ENCODE data around the gene RBM17.
"Not testable (repeated sequence)": the region's sequence is repeated elsewhere in the genome, so short reads cannot be mapped to it uniquely, and the experiment has no call there.

RBM17 gene, protein sequence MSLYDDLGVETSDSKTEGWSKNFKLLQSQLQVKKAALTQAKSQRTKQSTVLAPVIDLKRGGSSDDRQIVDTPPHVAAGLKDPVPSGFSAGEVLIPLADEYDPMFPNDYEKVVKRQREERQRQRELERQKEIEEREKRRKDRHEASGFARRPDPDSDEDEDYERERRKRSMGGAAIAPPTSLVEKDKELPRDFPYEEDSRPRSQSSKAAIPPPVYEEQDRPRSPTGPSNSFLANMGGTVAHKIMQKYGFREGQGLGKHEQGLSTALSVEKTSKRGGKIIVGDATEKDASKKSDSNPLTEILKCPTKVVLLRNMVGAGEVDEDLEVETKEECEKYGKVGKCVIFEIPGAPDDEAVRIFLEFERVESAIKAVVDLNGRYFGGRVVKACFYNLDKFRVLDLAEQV

DNA sequence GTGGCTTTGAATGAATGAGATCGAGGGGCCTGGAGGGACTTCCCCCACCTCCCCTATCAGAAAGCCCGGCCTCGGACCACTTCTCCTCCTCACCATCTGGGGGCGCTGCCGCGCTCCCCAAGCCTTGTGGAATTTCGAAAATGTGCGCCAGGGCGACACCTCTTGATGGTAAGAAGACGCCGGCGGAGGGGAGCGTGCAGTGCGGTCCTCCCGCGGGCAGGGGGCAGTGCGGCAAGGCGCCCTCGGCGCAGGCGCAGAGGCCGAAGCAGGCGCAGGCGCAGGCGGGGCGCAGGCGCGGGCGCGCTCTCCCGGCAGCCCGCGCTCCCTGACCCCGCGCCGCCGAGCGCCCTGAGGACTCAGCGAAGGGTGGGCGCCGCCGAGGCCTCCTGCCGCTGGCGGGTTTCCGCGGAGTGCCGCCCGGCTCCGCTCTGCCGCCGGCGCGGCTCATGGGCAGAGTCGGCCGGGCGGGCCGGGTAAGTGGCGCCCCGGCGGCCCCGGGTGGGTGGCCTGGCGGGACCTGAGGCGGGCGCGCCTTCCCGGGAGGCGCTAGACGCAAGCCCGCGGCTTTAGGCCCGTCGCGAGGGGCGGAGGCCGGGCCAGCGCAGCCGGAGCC, at the start of gene RBM17:
RBM17 (plus strand) TSS at position 314 of the 613 bp plus-strand sequence. CDS start 8,032 bp downstream, outside the sequence.
- peak; percentile 96 to 97 for DNase-seq (ENCODE audit: low read depth in 2 of 2)

GRCh38 chr10:6039711-6040110, 49.1 kb upstream of the RBM17 start:
- no peak for DNase-seq (ENCODE audit: low read depth in 2 of 2)

- DNase-seq (ENCODE audit: low read depth in 2 of 2): no peak
These were observed 48.6 kb upstream of the RBM17 start for GRCh38 chr10:6040205-6040604.

- DNase-seq (ENCODE audit: low read depth in 2 of 2): not testable (repeated sequence)
These were observed 45.5 kb upstream of the RBM17 start for GRCh38 chr10:6043377-6043776.

DNA sequence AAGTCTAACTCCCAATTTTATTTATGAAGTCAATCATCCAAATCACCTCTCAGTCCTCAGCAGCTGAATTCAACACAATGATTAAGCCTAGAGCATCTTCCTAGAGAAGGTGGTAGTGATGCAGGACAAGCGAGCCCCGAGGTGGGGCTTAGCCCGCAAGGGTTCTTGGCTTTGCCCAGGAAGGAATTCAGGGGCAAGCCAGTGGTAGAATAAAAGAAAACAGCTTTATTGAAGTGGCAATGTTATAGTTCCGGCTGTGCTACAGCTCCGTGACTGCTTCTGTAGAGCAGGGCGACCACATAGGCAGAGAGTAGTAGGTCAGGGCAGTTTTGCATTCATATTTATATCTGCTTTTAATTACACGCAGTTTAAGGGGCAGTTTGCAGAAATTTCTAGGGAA, 44.8 kb upstream of the RBM17 start:
- no peak for DNase-seq (ENCODE audit: low read depth in 2 of 2)

DNA sequence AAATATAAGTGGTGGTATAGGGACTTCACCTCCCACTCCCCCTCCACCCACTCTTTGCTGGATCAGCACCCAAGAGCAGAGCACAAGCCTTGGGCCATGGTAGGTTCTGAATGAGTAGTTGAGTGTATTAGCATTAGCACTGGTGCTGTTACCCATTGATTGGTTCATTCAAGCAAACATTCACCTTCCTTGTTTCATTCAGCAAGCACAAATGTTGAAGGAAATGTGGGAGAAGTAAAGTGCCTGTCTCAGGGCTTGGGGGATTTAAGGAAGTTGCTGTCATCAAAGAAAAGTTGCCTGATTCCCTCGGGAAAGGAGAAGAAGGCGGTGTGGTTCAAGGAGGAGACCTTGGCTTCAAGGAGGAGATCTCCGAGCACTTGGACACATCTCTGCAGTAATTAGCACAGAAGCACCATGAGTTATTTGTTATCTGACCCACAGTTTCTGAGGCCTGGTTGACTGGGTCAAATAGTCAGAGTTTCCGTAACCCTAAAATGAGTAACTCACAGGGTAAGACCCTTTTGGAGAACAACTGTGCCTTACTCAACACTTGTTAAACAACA, 44.0 kb upstream of the RBM17 start:
- no peak for DNase-seq (ENCODE audit: low read depth in 2 of 2)

GRCh38 chr10:6045314-6045848, 43.5 kb upstream of the RBM17 start:
- DNase-seq (ENCODE audit: low read depth in 2 of 2): no peak

- no peak for DNase-seq (ENCODE audit: low read depth in 2 of 2)
These were observed 42.7 kb upstream of the RBM17 start for GRCh38 chr10:6045878-6046772.

- no peak for DNase-seq (ENCODE audit: low read depth in 2 of 2)
These were observed 41.8 kb upstream of the RBM17 start for GRCh38 chr10:6046773-6047611.

DNA sequence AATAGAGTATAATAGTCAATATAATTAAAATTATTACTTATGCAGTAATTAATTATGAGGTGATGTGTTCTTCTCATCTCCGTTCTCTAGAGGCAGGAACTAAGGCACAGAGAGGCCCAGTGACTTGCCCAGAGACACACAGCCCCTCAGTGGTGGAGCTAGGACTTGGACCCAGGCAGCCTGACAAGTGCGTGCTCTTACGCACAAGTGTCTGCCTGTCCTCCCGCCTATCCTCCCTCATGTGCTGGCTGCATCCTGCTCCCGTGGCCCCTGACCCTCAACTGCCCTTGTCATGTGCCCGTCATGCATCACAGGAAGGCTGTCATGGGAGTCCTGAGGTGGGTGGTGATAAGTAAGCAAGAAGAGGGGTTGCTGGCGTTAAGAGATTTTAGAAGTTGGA, 41.0 kb upstream of the RBM17 start:
- no peak for DNase-seq (ENCODE audit: low read depth in 2 of 2)

- no peak for DNase-seq (ENCODE audit: low read depth in 2 of 2)
These were observed 40.4 kb upstream of the RBM17 start for GRCh38 chr10:6048281-6049030.

GRCh38 chr10:6049031-6049400, 39.8 kb upstream of the RBM17 start:
- DNase-seq (ENCODE audit: low read depth in 2 of 2): no peak

- peak; percentile 83 to 87 for DNase-seq (ENCODE audit: low read depth in 2 of 2)
These were observed 37.9 kb upstream of the RBM17 start for GRCh38 chr10:6050801-6051445.

- DNase-seq (ENCODE audit: low read depth in 2 of 2): peak; percentile 78 to 80
These were observed 36.3 kb upstream of the RBM17 start for GRCh38 chr10:6052247-6053221.

- DNase-seq (ENCODE audit: low read depth in 2 of 2): no peak
These were observed 35.5 kb upstream of the RBM17 start for GRCh38 chr10:6053303-6053702.

- no peak for DNase-seq (ENCODE audit: low read depth in 2 of 2)
These were observed 34.8 kb upstream of the RBM17 start for GRCh38 chr10:6053816-6054631.

DNA sequence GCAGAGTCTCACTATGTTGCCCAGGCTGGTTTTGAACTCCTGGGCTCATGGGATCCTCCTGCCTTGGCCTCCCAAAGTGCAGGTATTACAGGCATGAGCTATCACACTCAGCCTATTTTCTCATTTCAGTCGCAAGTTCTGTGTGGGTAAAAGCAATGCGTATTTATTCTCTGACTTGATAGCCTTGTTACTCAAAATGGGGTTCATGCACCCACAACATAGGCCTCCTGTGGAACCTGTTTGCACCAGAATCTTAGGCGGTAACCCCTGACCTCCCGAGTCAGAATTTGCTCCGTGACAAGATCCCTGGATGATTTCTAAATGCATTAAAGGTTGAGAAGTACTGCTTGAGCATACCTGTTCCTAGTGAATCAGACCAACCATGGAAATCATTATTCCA, 34.0 kb upstream of the RBM17 start:
- DNase-seq (ENCODE audit: low read depth in 2 of 2): no peak

GRCh38 chr10:6055929-6056328, 32.9 kb upstream of the RBM17 start:
- DNase-seq (ENCODE audit: low read depth in 2 of 2): no peak
